Natural killer cell treated with Interleukin-12 subunit alpha and Interleukin-12 subunit beta and Interleukin-15 and Interleukin-18, amount 100 ng/mL, for 72 hours (primary cell): ENCODE data around the gene FGF11. TPM values are rescaled to one million over a fixed set of nuclear protein-coding genes. Genes with fewer than 3 reads are reported as not detected.
A peak's percentile ranks its signal among the peaks of the same experiment; 100 is the strongest.

Source experiments
- ATAC-seq, 2 donors: fragments of 150-1000 bp; cut with Tn5 transposase in 1 of 2; sonication (Bioruptor Pico), chemical (Tn5 transposase) in 1 of 2; 2 replicates each; pipeline ENCODE4 v1.10.0; 2021
- DNase-seq: peaks from one replicate; pipeline ENCODE4 v3.0.0; 2022; ENCODE audit warnings: low spot score
- H3K27ac Mint-ChIP-seq, 2 donors: 1 replicate in 1 of 2; 2 replicates in 1 of 2; pipeline ENCODE4 v1.8.0; 2022; ENCODE audit warnings: mixed read lengths in 2 of 2, mild to moderate bottlenecking in 1 of 2, moderate library complexity in 1 of 2
- H3K27me3 Mint-ChIP-seq, 2 donors: 1 replicate in 1 of 2; 2 replicates in 1 of 2; pipeline ENCODE4 v1.8.0; 2022; ENCODE audit warnings: mixed read lengths in 2 of 2
- H3K36me3 Mint-ChIP-seq: one replicate; pipeline ENCODE4 v1.8.0; 2022; ENCODE audit warnings: mixed read lengths
- H3K4me1 Mint-ChIP-seq, 2 donors: 1 replicate in 1 of 2; 2 replicates in 1 of 2; pipeline ENCODE4 v1.8.0; 2022; ENCODE audit warnings: low read depth in 2 of 2, mixed read lengths in 2 of 2, mild to moderate bottlenecking in 1 of 2
- H3K4me3 Mint-ChIP-seq: one replicate; pipeline ENCODE4 v1.8.0; 2022; ENCODE audit warnings: mixed read lengths
- H3K9me3 Mint-ChIP-seq: 2 replicates; pipeline ENCODE4 v1.8.0; 2022; ENCODE audit warnings: mixed read lengths
- total RNA-seq, 2 donors: library from RNA; stranded (reverse); gene quantifications; one replicate each; pipeline ENCODE4 v1.2.3, GENCODE V29; 2022

Gene FGF11
- total RNA-seq: 1 to 10 TPM; 1.9 to 4.5 TPM

DNA sequence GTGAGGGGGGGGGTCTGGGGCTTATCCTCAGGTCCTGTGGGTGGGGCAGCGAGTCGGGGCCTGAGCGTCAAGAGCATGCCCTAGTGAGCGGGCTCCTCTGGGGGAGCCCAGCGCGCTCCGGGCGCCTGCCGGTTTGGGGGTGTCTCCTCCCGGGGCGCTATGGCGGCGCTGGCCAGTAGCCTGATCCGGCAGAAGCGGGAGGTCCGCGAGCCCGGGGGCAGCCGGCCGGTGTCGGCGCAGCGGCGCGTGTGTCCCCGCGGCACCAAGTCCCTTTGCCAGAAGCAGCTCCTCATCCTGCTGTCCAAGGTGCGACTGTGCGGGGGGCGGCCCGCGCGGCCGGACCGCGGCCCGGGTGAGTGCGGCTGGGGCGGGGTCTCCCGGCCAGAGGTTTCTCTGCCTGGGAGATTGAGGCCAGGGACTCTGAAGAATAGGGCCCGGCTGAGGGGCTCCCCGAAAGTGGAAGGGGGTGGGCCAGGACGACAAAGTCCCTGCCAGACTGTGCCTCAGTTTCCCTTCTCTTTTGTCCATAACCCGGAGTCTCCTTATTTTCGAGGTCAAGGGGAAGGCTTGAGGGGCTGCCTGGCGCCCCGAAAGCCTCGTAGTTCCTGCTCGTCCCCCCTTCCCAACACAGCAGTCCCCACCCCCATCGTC, at the start of gene FGF11:
FGF11 (plus strand) TSS at position 51 of the 651 bp plus-strand sequence; CDS start at position 160, 109 bp downstream.
- H3K27ac Mint-ChIP-seq: peak within 1 kb of the TSS in 1 of 2 donors; percentile 68
- no peak for DNase-seq

GRCh38 chr17:7389924-7390910, 49.1 kb upstream of the FGF11 start:
- DNase-seq: no peak
- Mint-ChIP-seq H3K27ac (no peak overlapping the region), H3K27me3 (no peaks in the 10 kb centered on the region), H3K9me3 (no peaks in the 10 kb centered on the region), H3K4me1 (peaks cover 9 to 12% of the 10 kb centered on the region in 2 donors), H3K4me3 (no peak overlapping the region), H3K36me3 (no peaks in the 10 kb centered on the region)
- no peak for ATAC-seq

More for the DNA sequence above, at the start of gene FGF11:
- peaks cover 32 to 33% of the 10 kb centered on the region in 2 donors for H3K27me3 Mint-ChIP-seq
- ATAC-seq: no peak
- no peaks in the 10 kb centered on the region for H3K9me3 Mint-ChIP-seq
- H3K4me1 Mint-ChIP-seq: peaks cover 34 to 36% of the 10 kb centered on the region in 2 donors
- no peaks in the 10 kb centered on the region for H3K36me3 Mint-ChIP-seq
- peak within 1 kb of the TSS; percentile 82 for H3K4me3 Mint-ChIP-seq

DNA sequence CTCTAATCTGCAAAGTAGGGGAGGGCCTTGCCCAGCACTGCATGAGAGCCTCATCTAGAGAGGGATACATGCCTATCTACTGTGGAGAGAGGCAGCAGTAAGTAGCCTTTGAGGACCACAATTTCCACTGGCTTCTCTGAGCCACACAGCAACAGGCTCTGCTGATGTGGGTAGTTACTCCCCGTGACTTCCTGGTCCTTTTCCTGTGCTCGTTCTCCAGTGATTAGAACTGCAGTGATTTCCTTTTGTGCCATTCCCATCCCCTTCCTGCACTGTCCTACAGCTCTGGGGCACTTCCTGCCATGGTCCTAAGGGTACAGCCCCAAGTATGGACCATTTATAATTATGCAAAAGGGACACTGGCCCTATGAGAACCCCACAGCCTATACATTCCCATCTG, 48.0 kb upstream of the FGF11 start:
- H3K4me3 Mint-ChIP-seq: no peak overlapping the region
- no peaks in the 10 kb centered on the region for H3K36me3 Mint-ChIP-seq
- no peaks in the 10 kb centered on the region for H3K27me3 Mint-ChIP-seq
- DNase-seq (no peak), ATAC-seq (no peak)
- H3K4me1 Mint-ChIP-seq: peaks cover 10 to 12% of the 10 kb centered on the region in 2 donors
- no peaks in the 10 kb centered on the region for H3K9me3 Mint-ChIP-seq
- no peak overlapping the region for H3K27ac Mint-ChIP-seq

DNA sequence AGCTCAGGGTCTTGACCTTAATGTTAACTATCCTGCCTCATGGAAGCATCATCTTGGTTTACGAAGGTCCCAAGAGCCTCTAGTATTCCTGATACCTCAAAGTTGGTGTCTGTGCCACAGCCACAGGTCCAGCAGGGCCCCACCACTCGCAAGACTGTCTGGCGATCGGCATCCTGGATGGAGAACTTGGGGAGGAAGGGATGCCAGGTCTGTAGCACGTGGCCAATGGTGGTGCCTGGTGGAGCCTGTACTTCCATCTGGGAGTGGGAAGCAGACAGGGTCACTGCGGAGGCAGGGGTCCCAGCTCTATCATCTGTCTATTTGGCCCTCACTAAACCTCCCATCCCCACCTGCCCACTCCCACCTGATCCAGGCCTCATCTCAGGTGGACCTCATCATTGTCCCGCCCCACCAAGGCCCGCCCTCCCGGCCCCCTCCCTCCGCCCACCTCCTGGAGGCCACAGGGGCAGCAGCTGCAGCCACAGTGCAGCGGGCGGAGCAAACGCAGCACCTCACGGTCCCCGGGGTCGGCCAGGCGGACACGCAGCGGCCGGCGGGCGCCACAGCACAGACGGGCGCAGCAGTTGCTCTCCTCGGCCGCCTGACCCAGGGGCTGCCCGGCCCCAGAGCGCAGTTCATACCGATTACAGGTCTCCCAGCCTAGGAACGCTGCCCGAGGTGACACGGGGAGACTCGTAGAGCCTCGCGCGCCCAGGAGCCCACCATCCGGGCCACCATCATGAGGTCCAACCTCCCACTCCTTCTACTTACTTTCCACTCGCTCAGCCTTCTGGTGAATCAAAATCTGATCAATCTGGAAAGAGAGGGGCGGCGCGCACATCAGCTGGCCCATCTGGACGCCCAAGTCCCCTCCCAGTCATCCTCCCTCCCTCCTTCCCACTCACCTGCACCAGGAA, 46.4 kb upstream of the FGF11 start:
- Mint-ChIP-seq H3K4me1 (peaks cover 10 to 12% of the 10 kb centered on the region in 2 donors), H3K27ac (no peak overlapping the region), H3K9me3 (no peaks in the 10 kb centered on the region), H3K27me3 (no peaks in the 10 kb centered on the region), H3K36me3 (no peaks in the 10 kb centered on the region), H3K4me3 (peak overlapping the region; percentile 88)
- ATAC-seq (no peak), DNase-seq (no peak)

GRCh38 chr17:7393613-7394451, 45.5 kb upstream of the FGF11 start:
- H3K27ac Mint-ChIP-seq: peak overlapping the region; percentile 43 to 70
- ATAC-seq (peak; percentile 54 to 59), DNase-seq (peak; percentile 68)
- no peaks in the 10 kb centered on the region for H3K36me3 Mint-ChIP-seq
- H3K27me3 Mint-ChIP-seq: no peaks in the 10 kb centered on the region
- H3K4me1 Mint-ChIP-seq: peaks cover 10 to 12% of the 10 kb centered on the region in 2 donors
- no peaks in the 10 kb centered on the region for H3K9me3 Mint-ChIP-seq
- peak overlapping the region; percentile 88 for H3K4me3 Mint-ChIP-seq

DNA sequence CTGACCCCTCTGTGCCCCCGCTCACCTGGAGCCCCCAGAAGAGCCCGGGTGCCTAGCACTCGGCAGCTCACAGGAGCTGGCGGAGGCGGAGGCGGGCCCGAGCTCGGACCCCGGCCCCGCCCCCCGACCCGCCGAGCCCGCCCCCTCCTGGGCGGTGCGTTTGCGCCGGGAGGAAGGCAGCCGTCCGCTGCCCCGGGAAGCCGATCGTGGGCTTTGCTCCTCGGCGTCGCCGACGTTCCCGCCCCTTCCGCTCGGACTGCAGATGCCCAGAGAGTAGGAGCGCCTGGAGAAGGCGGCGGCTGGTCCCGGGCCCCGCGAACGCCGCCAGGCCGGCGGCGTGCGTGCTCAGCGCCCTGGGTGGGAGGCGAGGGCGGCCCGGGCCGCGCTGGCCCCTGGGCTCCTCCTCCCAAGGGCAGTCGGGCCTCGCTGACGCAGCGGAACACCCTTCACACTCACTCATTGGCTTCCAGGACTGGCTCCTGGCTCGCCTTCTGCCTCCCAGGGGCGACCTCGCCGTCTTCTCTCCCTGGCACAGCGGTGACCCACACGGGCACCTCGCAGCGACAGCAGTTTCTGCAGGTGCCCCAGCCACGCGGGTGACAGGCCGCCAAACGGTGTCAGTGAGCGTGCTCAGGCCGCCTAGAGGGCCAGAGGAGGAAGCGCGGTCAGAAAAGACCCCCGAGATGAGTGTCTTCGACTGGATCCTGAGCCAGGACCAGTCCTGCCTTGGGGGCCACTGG, 44.7 kb upstream of the FGF11 start, which contains the start of gene PLSCR3:
PLSCR3 (minus strand) TSS at position 74 of the 740 bp plus-strand sequence. CDS start 415 bp downstream, outside the sequence.
- H3K27ac Mint-ChIP-seq: peak within 1 kb of the TSS; percentile 68 to 92
- no peaks in the 10 kb centered on the region for H3K9me3 Mint-ChIP-seq
- ATAC-seq: peak; percentile 94
- peaks cover 10 to 12% of the 10 kb centered on the region in 2 donors for H3K4me1 Mint-ChIP-seq
- no peaks in the 10 kb centered on the region for H3K27me3 Mint-ChIP-seq
- H3K36me3 Mint-ChIP-seq: no peaks in the 10 kb centered on the region
- H3K4me3 Mint-ChIP-seq: peak within 1 kb of the TSS; percentile 93
- DNase-seq: peak; percentile 90

DNA sequence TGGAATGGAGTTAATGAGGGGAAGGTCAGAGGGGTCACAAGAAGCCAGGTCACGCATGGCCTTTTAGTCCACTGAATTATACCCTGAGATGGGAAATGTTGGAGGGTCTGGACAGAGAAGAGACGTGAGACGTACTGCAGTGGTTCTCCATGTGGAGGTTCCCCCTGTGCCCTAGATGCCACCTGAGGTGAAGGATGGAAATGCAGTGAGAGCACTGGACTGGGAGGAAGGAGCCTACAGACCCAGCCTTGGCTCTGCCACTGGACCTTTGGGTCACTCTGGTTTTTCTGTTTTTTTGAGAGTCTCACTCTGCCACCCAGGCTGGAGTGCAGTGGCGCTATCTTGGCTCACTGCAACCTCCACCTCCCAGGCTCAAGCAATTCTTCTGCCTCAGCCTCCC, 43.2 kb upstream of the FGF11 start:
- no peaks in the 10 kb centered on the region for H3K9me3 Mint-ChIP-seq
- no peak overlapping the region for H3K27ac Mint-ChIP-seq
- ATAC-seq (no peak), DNase-seq (no peak)
- H3K4me3 Mint-ChIP-seq: no peak overlapping the region
- no peaks in the 10 kb centered on the region for H3K27me3 Mint-ChIP-seq
- H3K36me3 Mint-ChIP-seq: no peaks in the 10 kb centered on the region
- H3K4me1 Mint-ChIP-seq: peaks cover 10% of the 10 kb centered on the region in 2 donors

- Mint-ChIP-seq H3K9me3 (no peaks in the 10 kb centered on the region), H3K4me1 (peaks cover 11 to 13% of the 10 kb centered on the region in 2 donors), H3K27ac (no peak overlapping the region), H3K27me3 (no peaks in the 10 kb centered on the region), H3K36me3 (no peaks in the 10 kb centered on the region), H3K4me3 (no peak overlapping the region)
- no peak for DNase-seq
- no peak for ATAC-seq
Measured at GRCh38 chr17:7398612-7399011, 40.7 kb upstream of the FGF11 start.

DNA sequence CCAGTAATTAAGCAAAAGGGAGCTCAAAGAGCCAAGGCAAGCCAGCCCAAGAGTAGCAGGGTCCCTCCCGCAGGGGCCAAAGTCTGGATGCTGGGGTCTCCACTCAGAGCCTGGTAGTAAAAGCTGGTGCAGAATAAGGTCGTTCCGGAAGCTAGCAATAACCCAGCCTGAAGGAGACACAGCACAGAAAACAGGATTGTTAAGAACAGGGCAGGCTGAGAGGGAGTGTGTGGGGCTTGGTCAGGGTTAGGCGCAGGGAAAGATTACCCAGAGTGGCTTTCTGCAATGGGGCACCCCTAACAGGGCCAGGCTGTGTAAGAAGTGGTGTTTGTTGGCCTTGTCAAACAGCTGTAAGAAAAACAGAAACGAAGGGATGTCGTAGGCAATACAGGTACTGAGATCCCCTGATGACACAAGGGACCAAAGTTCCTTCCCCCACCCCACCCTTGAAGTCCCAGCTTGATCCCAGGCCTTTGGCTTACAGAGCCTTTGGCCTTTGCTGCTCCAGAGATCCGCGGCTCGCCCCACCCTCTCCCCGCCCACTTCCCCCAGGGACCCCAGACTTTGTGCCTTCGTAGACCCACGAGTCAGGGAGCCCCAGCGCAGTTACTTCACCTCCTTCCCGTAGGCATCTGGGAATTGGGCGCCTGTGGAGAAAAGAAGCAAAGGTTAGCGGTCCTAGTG, 36.1 kb upstream of the FGF11 start:
- no peak for ATAC-seq
- no peaks in the 10 kb centered on the region for H3K9me3 Mint-ChIP-seq
- H3K36me3 Mint-ChIP-seq: no peaks in the 10 kb centered on the region
- peaks cover 13 to 21% of the 10 kb centered on the region in 2 donors for H3K4me1 Mint-ChIP-seq
- H3K27ac Mint-ChIP-seq: peak overlapping the region; percentile 79 to 93
- H3K4me3 Mint-ChIP-seq: peak overlapping the region; percentile 87
- DNase-seq: no peak
- H3K27me3 Mint-ChIP-seq: peaks cover 8 to 10% of the 10 kb centered on the region in 2 donors

DNA sequence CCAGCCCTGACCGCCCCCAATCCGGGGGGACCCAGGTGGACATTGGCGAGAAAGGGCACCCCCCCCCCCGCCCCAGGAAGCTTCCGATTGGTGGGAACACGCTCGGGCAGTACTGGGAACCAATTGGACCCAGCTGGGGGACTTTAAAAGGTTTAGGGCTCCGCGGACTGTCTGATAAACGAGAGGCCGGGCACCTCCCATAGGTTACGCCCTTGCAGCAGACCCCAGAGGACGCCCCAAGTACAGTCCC, 35.7 kb upstream of the FGF11 start:
- Mint-ChIP-seq H3K4me1 (peaks cover 13 to 21% of the 10 kb centered on the region in 2 donors), H3K27ac (peak overlapping the region; percentile 79 to 93), H3K27me3 (peaks cover 8 to 10% of the 10 kb centered on the region in 2 donors), H3K9me3 (no peaks in the 10 kb centered on the region), H3K36me3 (no peaks in the 10 kb centered on the region), H3K4me3 (peak overlapping the region; percentile 87)
- DNase-seq (no peak), ATAC-seq (no peak)

- Mint-ChIP-seq H3K4me3 (peak within 1 kb of the TSS; percentile 87), H3K27me3 (peaks cover 8 to 12% of the 10 kb centered on the region in 2 donors), H3K9me3 (no peaks in the 10 kb centered on the region), H3K36me3 (no peaks in the 10 kb centered on the region), H3K4me1 (peaks cover 13 to 21% of the 10 kb centered on the region in 2 donors), H3K27ac (peak within 1 kb of the TSS; percentile 79 to 93)
- peak; percentile 98 for DNase-seq
- peak; percentile 95 for ATAC-seq
Measured at GRCh38 chr17:7403977-7404736, 35.2 kb upstream of the FGF11 start, which contains the start of gene TMEM256. Gene TMEM256 (minus strand): TSS chr17:7404097. CDS start chr17:7404084, 13 bp downstream.
